Fibroblast of mammary gland (primary cell): ENCODE data around the gene ZSCAN5B.
"Not testable (repeated sequence)": the region's sequence is repeated elsewhere in the genome, so short reads cannot be mapped to it uniquely, and the experiment has no call there.

Source experiments
- DNase-seq: peaks from one replicate; pipeline ENCODE4 v3.0.0-alpha.2; 2010; ENCODE audit warnings: low read depth
- H3K4me3 ChIP-seq: 2 replicates; pipeline ENCODE4 v1.5.1; 2011; ENCODE audit warnings: low read depth, mild to moderate bottlenecking, low read length, moderate library complexity; ENCODE audit not compliant: control insufficient read depth
- CTCF ChIP-seq: conservative IDR thresholded peaks from 2 replicates; pipeline ENCODE4 v1.5.1; 2011; ENCODE audit warnings: low read depth, low read length, inconsistent platforms; ENCODE audit not compliant: control insufficient read depth, insufficient read depth

Gene ZSCAN5B

GRCh38 chr19:56152644-56153043, 44.9 kb downstream of the ZSCAN5B start:
- DNase-seq, result no peak
- H3K4me3 ChIP-seq, result no peak overlapping the region
- TF ChIP-seq CTCF, result no peak

GRCh38 chr19:56150358-56150757, 47.2 kb downstream of the ZSCAN5B start:
- no peak overlapping the region for H3K4me3 ChIP-seq
- DNase-seq, result no peak
- TF ChIP-seq CTCF, result no peak

GRCh38 chr19:56149656-56150038, 47.9 kb downstream of the ZSCAN5B start:
- no peak for TF ChIP-seq CTCF
- no peak for DNase-seq
- no peak overlapping the region for H3K4me3 ChIP-seq

GRCh38 chr19:56148955-56149655, 48.5 kb downstream of the ZSCAN5B start:
- H3K4me3 ChIP-seq, DNase-seq: not testable (repeated sequence)

GRCh38 chr19:56148096-56148495, 49.5 kb downstream of the ZSCAN5B start:
- DNase-seq, result no peak
- TF ChIP-seq CTCF, result no peak
- no peak overlapping the region for H3K4me3 ChIP-seq

- TF ChIP-seq CTCF, result no peak
- H3K4me3 ChIP-seq, result no peak overlapping the region
- DNase-seq, result no peak
These were observed 50.3 kb downstream of the ZSCAN5B start for GRCh38 chr19:56147307-56147706.

- DNase-seq, result no peak
- no peak for TF ChIP-seq CTCF
- H3K4me3 ChIP-seq, result no peak overlapping the region
These were observed 50.7 kb downstream of the ZSCAN5B start for GRCh38 chr19:56146904-56147303.
